ENCODE data around the gene LHX2. TPM values are rescaled to one million over a fixed set of nuclear protein-coding genes. Genes with fewer than 3 reads are reported as not detected.

LHX2 gene
- total RNA-seq, 1 donor from 2014 or later = not detected

DNA sequence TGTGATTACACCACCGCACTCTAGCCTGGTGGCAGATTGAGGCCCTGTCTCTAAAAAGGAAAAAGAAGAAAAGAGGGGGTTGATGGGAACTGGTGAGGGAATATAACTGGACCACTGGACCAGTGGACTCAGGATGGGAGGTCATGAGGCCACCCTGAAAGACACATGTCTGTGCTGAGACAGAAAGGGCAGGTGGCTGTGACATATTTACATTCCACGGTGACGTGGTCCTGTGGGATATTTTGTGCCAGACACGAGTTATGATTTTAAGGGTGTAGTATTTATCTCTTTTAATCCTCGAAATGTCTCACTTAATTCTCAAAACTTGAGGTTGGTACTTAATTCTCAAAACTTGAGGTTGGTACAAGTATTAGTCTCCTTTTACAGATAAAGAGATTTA is 32.9 kb downstream of the LHX2 start:
- Histone ChIP-seq H3K27me3 (ENCODE audit: control insufficient read depth, insufficient read depth, low read length) (peaks cover 24% of the 10 kb centered on the region), H3K4me3 (ENCODE audit: low read depth, low read length) (no peak overlapping the region), H3K36me3 (ENCODE audit: control insufficient read depth, insufficient read depth, low read length) (no peaks in the 10 kb centered on the region)
- TF ChIP-seq, protein P1, sequence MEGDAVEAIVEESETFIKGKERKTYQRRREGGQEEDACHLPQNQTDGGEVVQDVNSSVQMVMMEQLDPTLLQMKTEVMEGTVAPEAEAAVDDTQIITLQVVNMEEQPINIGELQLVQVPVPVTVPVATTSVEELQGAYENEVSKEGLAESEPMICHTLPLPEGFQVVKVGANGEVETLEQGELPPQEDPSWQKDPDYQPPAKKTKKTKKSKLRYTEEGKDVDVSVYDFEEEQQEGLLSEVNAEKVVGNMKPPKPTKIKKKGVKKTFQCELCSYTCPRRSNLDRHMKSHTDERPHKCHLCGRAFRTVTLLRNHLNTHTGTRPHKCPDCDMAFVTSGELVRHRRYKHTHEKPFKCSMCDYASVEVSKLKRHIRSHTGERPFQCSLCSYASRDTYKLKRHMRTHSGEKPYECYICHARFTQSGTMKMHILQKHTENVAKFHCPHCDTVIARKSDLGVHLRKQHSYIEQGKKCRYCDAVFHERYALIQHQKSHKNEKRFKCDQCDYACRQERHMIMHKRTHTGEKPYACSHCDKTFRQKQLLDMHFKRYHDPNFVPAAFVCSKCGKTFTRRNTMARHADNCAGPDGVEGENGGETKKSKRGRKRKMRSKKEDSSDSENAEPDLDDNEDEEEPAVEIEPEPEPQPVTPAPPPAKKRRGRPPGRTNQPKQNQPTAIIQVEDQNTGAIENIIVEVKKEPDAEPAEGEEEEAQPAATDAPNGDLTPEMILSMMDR (IDR thresholded peaks at IDR 0.05; ENCODE audit: insufficient read depth, low read length, severe bottlenecking) = no peak
- FAIRE-seq (no peak), DNase-seq (ENCODE audit: low read depth) (no peak)

DNA sequence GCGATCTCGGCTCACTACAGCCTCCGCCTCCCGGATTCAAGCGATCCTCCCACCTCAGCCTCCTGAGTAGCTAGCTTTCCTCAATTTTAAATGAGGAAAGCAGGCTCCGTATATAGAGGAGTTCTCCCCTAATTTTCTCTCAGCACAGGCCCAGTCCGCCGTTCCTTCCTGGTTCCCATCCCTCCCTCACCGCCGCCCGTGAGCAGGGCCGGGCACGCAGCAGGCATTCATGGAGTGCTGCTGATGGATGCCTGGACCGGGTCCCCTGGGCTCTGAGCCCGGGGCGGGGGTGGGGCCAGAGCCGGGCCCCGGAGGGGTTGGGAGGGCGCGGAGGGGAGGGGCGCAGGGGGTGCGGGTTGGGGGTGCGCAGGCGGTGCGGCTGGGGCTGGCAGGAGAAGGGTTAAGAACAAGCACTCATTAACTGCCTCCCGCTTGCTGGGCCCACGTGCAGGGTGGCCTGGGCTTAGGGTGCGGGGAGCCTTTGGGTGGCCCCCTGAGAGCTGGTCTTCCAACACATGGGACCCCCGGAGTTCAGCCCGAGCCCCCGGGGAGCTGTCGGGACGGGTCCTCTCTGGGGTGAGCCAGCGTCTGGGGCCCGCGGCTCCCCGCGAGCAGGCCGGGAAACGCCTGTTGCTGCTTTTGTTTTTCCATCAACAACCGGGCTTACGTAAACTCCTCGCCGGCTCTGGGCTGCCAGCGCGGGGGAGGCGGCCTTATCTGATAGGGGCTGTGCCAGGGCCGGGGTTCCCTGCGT is 33.7 kb downstream of the LHX2 start:
- FAIRE-seq (no peak), DNase-seq (ENCODE audit: low read depth) (no peak)
- H3K27me3 ChIP-seq (ENCODE audit: control insufficient read depth, insufficient read depth, low read length) = peaks cover 24% of the 10 kb centered on the region
- H3K36me3 ChIP-seq (ENCODE audit: control insufficient read depth, insufficient read depth, low read length) = no peaks in the 10 kb centered on the region
- peak overlapping the region; percentile 23 for H3K4me3 ChIP-seq (ENCODE audit: low read depth, low read length)
- TF ChIP-seq, protein P1 (IDR thresholded peaks at IDR 0.05; ENCODE audit: insufficient read depth, low read length, severe bottlenecking) = no peak

DNA sequence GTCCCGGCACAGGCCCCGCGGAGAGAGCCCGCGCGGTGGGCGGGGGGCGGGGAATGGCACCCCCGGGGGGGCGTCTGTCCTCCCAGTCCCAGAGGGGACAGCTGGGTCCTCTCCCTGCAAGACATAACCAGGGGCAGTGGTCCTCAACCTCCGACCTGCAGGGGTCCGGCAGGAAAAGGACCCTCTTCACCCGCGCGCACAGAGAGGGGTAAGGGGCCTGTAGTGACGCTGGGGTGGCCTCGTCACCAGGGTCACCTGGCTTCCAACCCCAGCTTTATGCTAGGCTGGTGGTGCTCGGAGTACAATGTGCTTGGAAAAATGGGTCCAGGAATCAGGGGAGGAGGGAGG is 34.2 kb downstream of the LHX2 start:
- H3K4me3 ChIP-seq (ENCODE audit: low read depth, low read length) = peak overlapping the region; percentile 23
- no peaks in the 10 kb centered on the region for H3K36me3 ChIP-seq (ENCODE audit: control insufficient read depth, insufficient read depth, low read length)
- no peak for DNase-seq (ENCODE audit: low read depth)
- no peak for FAIRE-seq
- H3K27me3 ChIP-seq (ENCODE audit: control insufficient read depth, insufficient read depth, low read length) = peaks cover 21% of the 10 kb centered on the region
- TF ChIP-seq, protein P1 (IDR thresholded peaks at IDR 0.05; ENCODE audit: insufficient read depth, low read length, severe bottlenecking) = no peak

GRCh38 chr9:124046189-124046588 is 34.6 kb downstream of the LHX2 start:
- Histone ChIP-seq H3K36me3 (ENCODE audit: control insufficient read depth, insufficient read depth, low read length) (no peaks in the 10 kb centered on the region), H3K4me3 (ENCODE audit: low read depth, low read length) (no peak overlapping the region), H3K27me3 (ENCODE audit: control insufficient read depth, insufficient read depth, low read length) (peaks cover 21% of the 10 kb centered on the region)
- DNase-seq (ENCODE audit: low read depth) (no peak), FAIRE-seq (no peak)
- TF ChIP-seq, protein P1 (IDR thresholded peaks at IDR 0.05; ENCODE audit: insufficient read depth, low read length, severe bottlenecking) = no peak

DNA sequence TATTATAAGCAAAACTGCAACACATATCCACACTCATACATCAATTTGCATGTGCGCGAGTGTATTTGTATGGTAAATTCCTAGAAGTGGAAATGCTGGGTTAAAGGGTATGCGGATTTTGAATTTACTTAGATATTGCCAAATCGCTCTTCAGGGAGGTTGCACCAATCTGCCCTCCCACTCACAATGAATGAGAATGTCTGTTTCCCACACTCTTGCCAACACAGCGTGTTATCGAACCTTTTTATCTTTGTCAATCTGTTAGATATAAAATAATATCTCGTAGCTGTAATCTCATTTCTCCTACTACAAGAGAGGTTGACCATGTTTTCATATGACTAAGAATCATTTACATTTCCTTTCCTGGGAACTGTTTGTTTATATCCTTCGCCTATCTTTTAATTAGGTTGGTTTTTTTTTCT is 35.7 kb downstream of the LHX2 start:
- TF ChIP-seq, protein P1 (IDR thresholded peaks at IDR 0.05; ENCODE audit: insufficient read depth, low read length, severe bottlenecking) = no peak
- FAIRE-seq (no peak), DNase-seq (ENCODE audit: low read depth) (no peak)
- peaks cover 17% of the 10 kb centered on the region for H3K27me3 ChIP-seq (ENCODE audit: control insufficient read depth, insufficient read depth, low read length)
- H3K4me3 ChIP-seq (ENCODE audit: low read depth, low read length) = no peak overlapping the region
- no peaks in the 10 kb centered on the region for H3K36me3 ChIP-seq (ENCODE audit: control insufficient read depth, insufficient read depth, low read length)

DNA sequence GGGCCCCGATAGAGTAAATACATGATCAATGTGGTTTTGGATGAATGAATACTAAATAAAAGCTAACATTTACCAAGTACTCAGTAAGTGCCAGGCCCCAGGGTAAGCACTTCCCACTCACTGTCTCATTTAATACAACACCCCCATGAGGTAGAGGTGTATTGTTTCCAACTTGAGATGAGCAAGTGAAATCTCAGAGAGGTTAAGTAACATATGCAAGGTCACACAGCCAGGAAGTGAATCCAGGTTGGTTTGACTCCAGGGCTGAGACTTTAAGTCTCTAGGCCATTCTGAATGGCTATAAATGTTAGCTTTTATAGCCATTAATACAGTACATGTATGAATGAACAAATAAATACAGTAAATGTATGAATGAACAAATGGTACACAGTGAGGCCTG is 39.4 kb downstream of the LHX2 start:
- H3K36me3 ChIP-seq (ENCODE audit: control insufficient read depth, insufficient read depth, low read length) = no peaks in the 10 kb centered on the region
- peaks cover 6% of the 10 kb centered on the region for H3K27me3 ChIP-seq (ENCODE audit: control insufficient read depth, insufficient read depth, low read length)
- TF ChIP-seq, protein P1 (IDR thresholded peaks at IDR 0.05; ENCODE audit: insufficient read depth, low read length, severe bottlenecking) = no peak
- no peak overlapping the region for H3K4me3 ChIP-seq (ENCODE audit: low read depth, low read length)
- no peak for DNase-seq (ENCODE audit: low read depth)
- FAIRE-seq = no peak

Measured in bronchial epithelial cell (primary cell).